Loucy (cell line): ENCODE data around the gene MATCAP1.
A peak's percentile ranks its signal among the peaks of the same experiment; 100 is the strongest.

ENCODE experiments used
- H2AFZ ChIP-seq: fragments of 200-600 bp; sonication (generic); 2 replicates; pipeline ENCODE4 v1.6.0; 2016; ENCODE audit warnings: antibody characterized with exemption, mild to moderate bottlenecking, low read length, moderate library complexity
- H3F3A ChIP-seq: fragments of 200-600 bp; 2 replicates; pipeline ENCODE4 v1.6.0; 2016; ENCODE audit warnings: antibody characterized with exemption, low read depth, mild to moderate bottlenecking
- H3K27me3 ChIP-seq: fragments of 200-600 bp; sonication (generic); 2 replicates; pipeline ENCODE4 v1.6.1; 2014; ENCODE audit warnings: low read length, mild to moderate bottlenecking; ENCODE audit not compliant: insufficient read depth, poor library complexity, severe bottlenecking
- H3K36me3 ChIP-seq: fragments of 200-600 bp; sonication (generic); 2 replicates; pipeline ENCODE4 v1.6.1; 2016; ENCODE audit warnings: low read length; ENCODE audit not compliant: insufficient read depth
- H3K4me1 ChIP-seq: fragments of 200-600 bp; sonication (generic); 2 replicates; pipeline ENCODE4 v1.5.1; 2014; ENCODE audit warnings: low read length, mild to moderate bottlenecking; ENCODE audit not compliant: insufficient read depth, poor library complexity, severe bottlenecking
- H3K4me2 ChIP-seq: fragments of 200-600 bp; sonication (generic); 2 replicates; pipeline ENCODE4 v1.6.0; 2014; ENCODE audit warnings: antibody characterized with exemption, low read length, low read depth, mild to moderate bottlenecking; ENCODE audit not compliant: poor library complexity, severe bottlenecking
- H3K4me3 ChIP-seq: fragments of 200-600 bp; sonication (generic); 2 replicates; pipeline ENCODE4 v1.5.1; 2014; ENCODE audit warnings: low read length, mild to moderate bottlenecking, mixed read lengths; ENCODE audit not compliant: poor library complexity, severe bottlenecking
- H3K79me2 ChIP-seq: fragments of 200-600 bp; sonication (generic); 2 replicates; pipeline ENCODE4 v1.6.1; 2014; ENCODE audit warnings: low read length; ENCODE audit not compliant: insufficient read depth
- H3K9ac ChIP-seq: fragments of 200-600 bp; sonication (generic); 2 replicates; pipeline ENCODE4 v1.6.0; 2014; ENCODE audit warnings: mild to moderate bottlenecking, low read depth, low read length, moderate library complexity; ENCODE audit not compliant: poor library complexity, severe bottlenecking
- H3K9me2 ChIP-seq: fragments of 200-600 bp; sonication (generic); replicated peaks from 2 replicates; pipeline ENCODE4 v1.6.1; 2016; ENCODE audit warnings: low read depth, low read length, mixed read lengths
- H3K9me3 ChIP-seq: fragments of 200-600 bp; sonication (generic); 2 replicates; pipeline ENCODE4 v1.6.1; 2014; ENCODE audit warnings: mild to moderate bottlenecking, antibody characterized with exemption, low read length, low read depth; ENCODE audit not compliant: insufficient read depth
- H4K20me1 ChIP-seq: fragments of 200-600 bp; sonication (generic); 2 replicates; pipeline ENCODE4 v1.6.0; 2014; ENCODE audit warnings: antibody characterized with exemption, low read length, mild to moderate bottlenecking; ENCODE audit not compliant: insufficient read depth, poor library complexity, severe bottlenecking
- CTCF ChIP-seq: fragments of 200-600 bp; sonication (generic); conservative IDR thresholded peaks from 2 replicates; pipeline ENCODE4 v1.5.1; 2014; ENCODE audit warnings: mild to moderate bottlenecking, antibody characterized with exemption, low read length
- EZH2phosphoT487 ChIP-seq: fragments of 200-600 bp; IDR thresholded peaks from 2 replicates; pipeline ENCODE4 v1.6.1; 2018; ENCODE audit warnings: antibody characterized with exemption, mild to moderate bottlenecking, moderate library complexity, borderline replicate concordance

The MATCAP1 gene

DNA sequence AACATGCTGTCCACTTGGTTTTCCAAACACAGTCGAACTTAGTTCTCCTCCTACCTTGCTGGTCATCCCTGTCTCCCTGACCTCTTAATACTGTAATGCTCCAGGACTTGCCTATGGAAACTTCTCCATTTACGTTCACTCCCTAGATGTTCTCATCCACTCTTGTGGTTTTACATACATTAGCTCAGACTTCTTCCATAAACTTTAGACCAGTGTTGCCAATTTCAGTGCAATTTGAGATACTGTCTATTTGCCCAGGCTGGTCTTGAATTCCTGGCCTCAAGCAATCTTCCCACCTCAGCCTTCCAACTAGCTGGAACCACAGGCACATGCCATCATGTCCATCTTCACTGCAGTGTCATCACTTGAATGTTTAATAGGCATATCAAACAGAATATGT, 1.5 kb downstream of the MATCAP1 start:
- no peaks in the 10 kb centered on the region for H3K9me2 ChIP-seq
- H3K36me3 ChIP-seq, result no peaks in the 10 kb centered on the region
- H2AFZ ChIP-seq, result no peak overlapping the region
- H3K27me3 ChIP-seq, result no peaks in the 10 kb centered on the region
- peaks cover 20% of the 10 kb centered on the region for H4K20me1 ChIP-seq
- H3K9me3 ChIP-seq, result no peaks in the 10 kb centered on the region
- TF ChIP-seq EZH2phosphoT487 (no peak), CTCF (no peak)
- H3K4me3 ChIP-seq, result peak overlapping the region; percentile 90
- peaks cover 25% of the 10 kb centered on the region for H3K79me2 ChIP-seq
- no peaks in the 10 kb centered on the region for H3F3A ChIP-seq
- peak overlapping the region; percentile 74 for H3K9ac ChIP-seq
- H3K4me2 ChIP-seq, result peak overlapping the region; percentile 96
- peaks cover 18% of the 10 kb centered on the region for H3K4me1 ChIP-seq

DNA sequence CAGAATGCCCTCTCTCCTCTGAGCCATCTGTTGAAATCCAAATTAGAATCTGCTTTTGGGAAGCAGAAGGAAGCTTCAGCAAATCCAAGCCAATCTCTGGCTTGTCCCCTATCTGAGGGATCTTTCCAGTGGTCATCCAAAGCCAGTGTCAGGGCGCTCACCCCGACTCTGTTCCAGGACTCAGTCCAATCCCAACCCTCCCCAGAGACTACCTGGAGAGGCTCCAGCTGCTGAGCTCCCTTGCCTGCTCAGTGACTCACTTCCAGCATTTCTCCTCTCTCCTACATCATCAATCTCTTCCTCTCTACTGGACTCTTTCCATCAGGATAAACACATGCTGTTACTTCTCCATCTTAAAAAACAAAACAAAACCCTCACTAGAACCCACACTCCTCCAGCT, 2.4 kb downstream of the MATCAP1 start:
- Histone ChIP-seq H3F3A (no peaks in the 10 kb centered on the region), H3K79me2 (peaks cover 25% of the 10 kb centered on the region), H3K4me2 (peak overlapping the region; percentile 35), H3K9me2 (no peaks in the 10 kb centered on the region), H3K4me1 (peaks cover 19% of the 10 kb centered on the region), H3K9me3 (no peaks in the 10 kb centered on the region), H2AFZ (no peak overlapping the region), H3K9ac (no peak overlapping the region), H3K36me3 (no peaks in the 10 kb centered on the region), H3K4me3 (no peak overlapping the region), H3K27me3 (no peaks in the 10 kb centered on the region), H4K20me1 (peaks cover 20% of the 10 kb centered on the region)
- no peak for TF ChIP-seq CTCF
- TF ChIP-seq EZH2phosphoT487, result no peak

DNA sequence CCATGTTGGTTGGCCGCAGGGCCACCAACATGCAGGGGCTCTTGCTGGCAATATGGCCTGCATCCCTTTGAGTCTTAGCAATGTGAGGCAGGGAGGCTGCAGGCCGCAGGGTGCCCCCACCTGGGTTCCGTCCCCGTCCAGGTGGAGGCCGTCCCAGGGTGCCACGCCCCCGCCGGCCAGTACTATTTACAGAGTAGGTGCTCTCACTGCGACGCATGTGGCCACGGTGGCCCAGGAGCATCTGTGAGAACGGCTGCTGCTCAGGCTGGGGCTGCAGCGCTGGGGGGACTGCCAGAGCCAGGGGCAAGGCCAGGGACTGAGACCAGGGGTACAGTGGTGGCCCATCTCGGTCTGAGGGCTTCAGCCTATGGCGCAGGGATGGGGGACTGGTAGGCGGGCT, 3.6 kb downstream of the MATCAP1 start:
- Histone ChIP-seq H4K20me1 (peaks cover 20% of the 10 kb centered on the region), H3K4me2 (no peak overlapping the region), H3K79me2 (peaks cover 27% of the 10 kb centered on the region), H3K4me1 (peaks cover 22% of the 10 kb centered on the region), H3K36me3 (no peaks in the 10 kb centered on the region), H2AFZ (no peak overlapping the region), H3K27me3 (no peaks in the 10 kb centered on the region), H3K4me3 (no peak overlapping the region), H3K9ac (no peak overlapping the region), H3F3A (no peaks in the 10 kb centered on the region), H3K9me3 (no peaks in the 10 kb centered on the region), H3K9me2 (no peaks in the 10 kb centered on the region)
- TF ChIP-seq CTCF, result no peak
- TF ChIP-seq EZH2phosphoT487, result no peak
